ENCODE results near the gene MEGF6.
A peak's percentile ranks its signal among the peaks of the same experiment; 100 is the strongest.

Gene MEGF6

GRCh38 chr1:3453891-3454810 is 157.2 kb downstream of the MEGF6 start, which contains the start of gene ARHGEF16:
Gene ARHGEF16, plus strand, starts transcription at chr1:3454665. Its CDS starts 8,420 bp downstream, at chr1:3463085.
- DNase-seq, result peak; percentile 32

GRCh38 chr1:3453203-3453761 is 158.0 kb downstream of the MEGF6 start:
- peak; percentile 78 for DNase-seq

- DNase-seq, result no peak
These were observed 158.5 kb downstream of the MEGF6 start for GRCh38 chr1:3452866-3453175.

GRCh38 chr1:3451994-3452865 is 159.1 kb downstream of the MEGF6 start:
- no peak for DNase-seq

- no peak for DNase-seq
These were observed 160.3 kb downstream of the MEGF6 start for GRCh38 chr1:3450983-3451382.

- no peak for DNase-seq
These were observed 161.0 kb downstream of the MEGF6 start for GRCh38 chr1:3450202-3450863.

- no peak for DNase-seq
These were observed 166.6 kb downstream of the MEGF6 start for GRCh38 chr1:3444736-3445135.

- DNase-seq, result no peak
These were observed 167.0 kb downstream of the MEGF6 start for GRCh38 chr1:3444298-3444697.

GRCh38 chr1:3443807-3444206 is 167.5 kb downstream of the MEGF6 start:
- DNase-seq, result no peak

GRCh38 chr1:3442901-3443300 is 168.4 kb downstream of the MEGF6 start:
- DNase-seq, result no peak

GRCh38 chr1:3442331-3442730 is 169.0 kb downstream of the MEGF6 start:
- DNase-seq, result no peak

- no peak for DNase-seq
These were observed 169.4 kb downstream of the MEGF6 start for GRCh38 chr1:3441880-3442279.

GRCh38 chr1:3441410-3441847 is 169.9 kb downstream of the MEGF6 start:
- DNase-seq, result no peak

- no peak for DNase-seq
These were observed 170.4 kb downstream of the MEGF6 start for GRCh38 chr1:3440711-3441409.

- no peak for DNase-seq
These were observed 171.0 kb downstream of the MEGF6 start for GRCh38 chr1:3440300-3440681.
